Activated T-helper 9 cell treated with anti-CD3 and anti-CD28 coated beads, Interleukin-2, amount 50 U/mL, for 16 hours (primary cell): ENCODE results near the gene VARS2.
"Not testable (repeated sequence)": the region's sequence is repeated elsewhere in the genome, so short reads cannot be mapped to it uniquely, and the experiment has no call there.

Source experiments
- DNase-seq: peaks from one replicate; pipeline ENCODE4 v3.0.0-alpha.2; 2020; ENCODE audit warnings: low read depth

The VARS2 gene

DNA sequence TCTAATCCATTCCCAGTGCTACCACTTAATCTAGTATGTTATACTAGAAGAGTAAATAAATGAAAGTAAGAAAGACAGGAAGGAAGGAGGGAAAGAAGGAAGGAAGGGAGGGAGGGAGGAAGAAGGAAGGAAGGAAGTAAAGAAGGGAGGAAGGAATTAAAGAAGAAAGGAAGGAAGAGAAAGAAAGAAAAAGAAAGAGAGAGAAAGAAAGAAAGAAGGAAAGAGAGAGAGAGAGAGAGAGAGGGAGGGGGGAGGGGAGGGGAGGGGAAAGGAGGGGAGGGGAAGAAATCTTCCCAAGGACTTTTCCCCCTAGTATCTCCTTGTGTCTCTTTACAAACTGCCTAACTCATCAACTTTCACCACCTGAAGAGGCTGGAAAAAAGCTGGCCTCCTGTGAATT lies 48.7 kb downstream of the VARS2 start:
- no peak for DNase-seq

DNA sequence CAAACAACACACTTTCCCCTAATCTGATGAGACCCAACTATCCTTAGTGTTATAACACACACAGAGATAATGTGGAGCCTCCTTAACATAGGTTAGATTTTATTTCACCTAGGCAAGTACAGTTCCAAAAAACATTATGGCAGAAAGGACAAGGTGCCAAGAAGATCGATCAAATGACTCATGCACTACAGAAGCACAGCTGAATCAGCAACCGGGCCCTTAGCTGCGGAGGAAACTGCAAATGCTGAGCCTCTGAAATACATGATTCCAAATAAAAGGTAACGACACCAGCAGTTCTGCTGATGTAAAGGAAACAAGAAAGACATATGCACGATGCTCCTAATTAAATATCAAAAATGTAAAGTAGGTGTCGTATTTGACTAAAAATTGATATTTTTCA lies 49.6 kb downstream of the VARS2 start:
- DNase-seq: no peak

DNA sequence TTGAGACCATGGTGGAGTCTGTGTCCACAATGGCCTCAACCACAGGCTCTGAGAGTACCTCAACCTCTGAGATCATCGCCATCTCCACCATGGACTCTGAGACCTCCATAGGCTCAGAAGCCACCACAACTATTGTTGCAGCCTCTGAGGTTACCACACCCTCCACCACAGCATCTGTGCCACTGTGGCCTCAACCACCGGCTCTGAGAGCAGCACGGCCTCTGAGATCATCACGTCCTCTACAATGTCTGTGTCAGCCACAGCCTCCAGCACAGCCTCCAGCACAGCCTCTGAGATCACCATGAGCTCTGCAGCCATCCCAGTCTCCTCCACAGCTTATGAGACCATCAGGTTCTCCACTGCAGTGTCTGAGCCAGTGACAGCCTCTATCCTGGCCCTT lies 50.0 kb downstream of the VARS2 start:
- no peak for DNase-seq

DNA sequence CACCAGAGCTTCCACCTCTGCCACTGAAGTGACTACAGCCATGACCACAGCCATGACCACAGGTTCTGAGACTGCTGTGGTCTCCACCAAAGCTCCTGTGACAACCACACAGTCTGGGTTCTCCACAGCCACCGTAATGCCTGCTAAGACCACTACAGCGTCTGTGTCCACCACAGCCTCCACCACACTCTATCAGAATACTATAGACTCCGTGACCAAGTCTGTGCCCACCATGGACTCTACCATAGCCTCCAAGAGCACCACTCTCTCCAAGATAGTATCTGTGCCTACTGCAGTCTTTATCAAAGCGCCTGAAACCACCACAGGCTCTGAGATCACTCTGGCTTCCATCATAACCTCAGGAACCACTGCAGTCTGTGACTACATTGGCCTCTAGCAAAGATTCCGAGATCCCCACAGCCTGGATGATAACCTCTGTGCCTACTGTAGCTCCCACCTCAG lies 51.1 kb downstream of the VARS2 start:
- DNase-seq: no peak

DNA sequence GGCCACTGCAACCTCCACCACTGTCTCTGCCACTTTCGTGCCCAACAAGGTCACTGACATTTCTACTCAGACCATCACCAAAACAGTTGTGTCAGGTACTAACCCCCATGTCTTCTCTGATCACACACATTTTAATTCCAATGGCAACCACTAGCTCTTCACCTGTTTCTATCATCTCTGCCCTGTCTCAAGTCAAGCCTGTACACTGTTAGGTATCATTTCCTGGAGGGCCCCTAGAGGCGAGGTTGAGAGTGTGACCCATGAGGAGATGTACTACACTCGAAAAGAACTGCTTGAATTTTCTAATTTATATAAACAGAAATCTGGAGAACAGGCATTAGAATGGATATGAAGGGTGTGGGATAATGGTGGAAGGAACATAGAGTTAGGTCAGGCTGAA lies 52.1 kb downstream of the VARS2 start:
- no peak for DNase-seq

DNA sequence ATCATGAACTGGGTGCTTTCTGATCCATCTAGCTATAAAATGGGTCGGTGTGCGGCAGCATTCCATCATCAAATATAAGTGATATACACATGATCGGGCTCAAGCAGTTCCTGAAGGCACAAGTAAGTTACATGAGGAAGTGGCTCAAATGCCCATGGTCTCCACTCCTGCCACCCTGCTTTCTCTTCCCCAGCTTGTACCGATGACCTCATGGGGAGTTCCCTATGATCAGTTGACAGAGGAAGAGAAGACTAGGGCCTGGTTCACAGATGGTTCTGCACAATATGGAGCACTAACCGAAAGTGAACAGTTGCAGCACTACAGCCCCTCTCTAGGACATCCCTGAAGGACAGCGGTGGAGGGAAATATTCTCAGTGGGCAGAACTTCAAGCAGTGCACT lies 55.1 kb downstream of the VARS2 start:
- not testable (repeated sequence) for DNase-seq

DNA sequence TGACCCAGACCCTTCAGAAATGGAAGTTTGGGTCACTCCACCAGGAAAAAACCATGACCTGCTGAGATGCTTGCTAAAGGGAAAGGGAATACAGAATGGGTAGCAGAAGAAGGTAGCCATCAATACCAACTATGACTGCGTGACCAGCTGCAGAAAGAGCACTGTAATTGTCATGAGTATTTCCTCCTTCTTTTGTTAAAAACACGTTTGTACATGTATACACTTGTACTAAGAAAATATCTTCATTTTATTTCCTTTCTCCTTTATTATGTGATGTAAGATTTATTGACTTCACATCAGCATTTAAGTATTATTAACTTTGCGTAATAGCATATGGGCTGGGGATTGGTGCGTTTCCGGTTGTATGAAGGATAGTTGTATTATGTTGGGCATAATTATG lies 56.9 kb downstream of the VARS2 start:
- DNase-seq: no peak

DNA sequence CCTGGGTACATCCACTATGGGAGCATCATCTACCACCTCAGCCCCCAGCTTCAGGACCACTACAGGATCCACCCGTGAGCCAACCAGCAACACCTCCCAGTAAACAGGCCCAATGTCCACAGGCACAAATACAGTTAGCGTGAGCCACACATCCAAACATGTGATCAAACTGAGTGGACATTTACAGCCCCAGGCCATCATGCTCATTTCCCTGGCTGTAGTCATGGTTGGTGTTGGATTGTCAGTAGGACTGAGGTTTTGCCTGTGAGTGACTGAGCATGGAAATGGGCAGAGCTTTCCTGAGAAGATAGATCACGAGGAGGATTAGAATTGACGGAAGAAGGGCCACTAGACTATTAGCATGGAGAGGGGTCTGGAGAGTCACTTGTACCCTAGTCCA lies 58.8 kb downstream of the VARS2 start:
- no peak for DNase-seq

DNA sequence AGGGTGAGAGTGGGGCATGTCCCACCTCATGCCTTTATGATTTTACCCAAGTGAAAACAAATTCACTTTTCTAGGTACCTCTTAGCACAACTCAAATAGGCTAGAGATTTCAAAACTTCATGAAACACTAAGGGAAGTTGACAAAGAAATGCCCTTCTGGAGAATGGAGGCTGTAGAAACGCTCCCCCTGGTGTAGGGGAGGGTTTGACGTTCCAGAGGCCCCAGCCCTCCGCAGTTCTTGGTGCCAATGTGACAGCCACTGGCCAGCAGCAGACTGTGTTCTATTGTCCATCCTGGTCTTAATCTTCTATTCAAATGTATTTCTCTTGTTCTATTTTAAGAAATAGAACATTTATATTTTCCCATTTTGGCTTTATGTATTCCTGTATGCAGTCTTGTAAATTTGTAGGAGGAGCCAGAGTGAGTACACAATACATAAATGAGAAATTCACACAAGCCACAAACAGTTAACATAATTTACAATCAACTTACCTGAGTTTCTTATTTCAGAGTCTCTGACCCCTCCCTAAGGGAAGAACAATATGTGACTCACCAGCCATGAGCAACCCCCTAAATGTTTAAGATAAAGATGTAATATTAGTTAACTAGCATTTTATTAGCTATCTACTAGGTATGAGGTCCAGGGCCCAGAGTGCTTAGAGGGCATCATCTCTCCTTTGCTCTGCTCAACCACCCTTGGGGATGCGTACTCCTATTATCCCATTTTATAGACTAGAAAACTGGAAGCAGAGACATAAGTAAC lies 60.6 kb downstream of the VARS2 start:
- no peak for DNase-seq
